ENCODE results near the gene MAP2K5.

The MAP2K5 gene

DNA sequence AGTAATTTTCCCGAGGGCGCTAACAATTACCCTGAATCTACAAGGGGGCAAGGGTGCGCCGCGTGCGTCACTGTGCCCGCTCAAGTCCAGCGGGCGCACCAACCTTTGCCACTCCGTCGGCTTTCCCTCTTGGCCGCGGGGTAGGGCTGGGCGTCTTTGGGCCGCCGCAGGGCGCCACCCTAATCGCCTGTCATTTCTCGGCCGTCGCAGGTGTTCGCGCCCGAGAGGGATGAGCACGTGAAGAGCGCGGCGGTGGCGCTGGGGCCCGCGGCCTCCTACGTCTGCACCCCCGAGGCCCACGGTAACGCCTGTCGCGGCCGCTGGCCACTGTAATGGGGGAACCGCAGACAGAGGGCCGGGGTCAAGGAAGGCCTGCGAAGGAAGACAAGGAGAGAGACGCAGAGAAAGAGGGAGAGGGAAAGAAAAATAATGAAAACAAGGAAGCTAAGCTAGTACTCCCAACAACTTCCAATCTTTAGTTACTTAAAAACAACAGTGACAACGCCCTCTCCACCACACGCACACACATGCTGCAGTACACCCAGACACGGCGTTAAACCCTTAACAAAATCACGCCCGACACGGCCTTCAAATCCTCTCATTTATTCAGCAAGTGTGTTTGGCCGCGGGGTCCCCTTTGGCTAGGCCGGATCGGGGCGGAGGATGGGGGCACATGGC lies 286.6 kb downstream of the MAP2K5 start:
- Histone ChIP-seq H3K27ac (replicated peaks; ENCODE audit: low read length) (no peak overlapping the region), H2AFZ (ENCODE audit: low read length) (peak overlapping the region; percentile 54), H2BK120ac (ENCODE audit: low read depth, low read length) (no peak overlapping the region), H3K14ac (ENCODE audit: low read length) (no peak overlapping the region), H4K8ac (ENCODE audit: low read depth, low read length) (no peak overlapping the region), H3K4me3 (ENCODE audit: low read length in 2 of 2) (no peak overlapping the region), H3K36me3 (replicated peaks in 1 of 2; ENCODE audit: control insufficient read depth in 2 of 2, insufficient read depth in 2 of 2, low read length in 2 of 2) (no peaks in the 10 kb centered on the region), H2BK15ac (ENCODE audit: low read length) (no peak overlapping the region), H3K23ac (ENCODE audit: low read depth, low read length, poor library complexity) (peak overlapping the region; percentile 66), H3K4me2 (ENCODE audit: insufficient read depth, low read length, poor library complexity, severe bottlenecking) (no peak overlapping the region), H3K27me3 (ENCODE audit: control insufficient read depth in 3 of 3, insufficient read depth in 3 of 3, low read depth in 1 of 3, low read length in 3 of 3) (peaks cover 73 to 98% (median 95%) of the 10 kb centered on the region in 3 experiments), H3K4ac (ENCODE audit: low read length) (no peak overlapping the region), H3K79me1 (ENCODE audit: low read depth, low read length) (peaks cover 6% of the 10 kb centered on the region), H3K18ac (ENCODE audit: low read length) (no peak overlapping the region), H3K4me1 (ENCODE audit: control insufficient read depth in 2 of 2, insufficient read depth in 1 of 2, low read depth in 1 of 2, low read length in 2 of 2) (peaks cover 8 to 22% of the 10 kb centered on the region in 2 donors), H4K91ac (ENCODE audit: low read depth, low read length, poor library complexity) (no peak overlapping the region), H2BK12ac (ENCODE audit: low read length) (no peak overlapping the region), H2BK5ac (ENCODE audit: low read length) (peak overlapping the region; percentile 2), H2AK5ac (ENCODE audit: low read depth, low read length) (peak overlapping the region; percentile 86), H3K9me3 (replicated peaks in 1 of 2; ENCODE audit: control insufficient read depth in 2 of 2, insufficient read depth in 1 of 2, low read depth in 1 of 2, low read length in 2 of 2) (peaks cover 10 to 12% of the 10 kb centered on the region in 2 donors), H3K9ac (ENCODE audit: low read depth, low read length, poor library complexity) (no peak overlapping the region)
- DNase-seq (ENCODE audit: low spot score): no peak
- no CpG with 5 or more reads among the region's 54 CpGs for WGBS, 2 donors (ENCODE audit: extremely low coverage in 2 of 2, insufficient read length in 2 of 2, insufficient replicate concordance in 1 of 2)

DNA sequence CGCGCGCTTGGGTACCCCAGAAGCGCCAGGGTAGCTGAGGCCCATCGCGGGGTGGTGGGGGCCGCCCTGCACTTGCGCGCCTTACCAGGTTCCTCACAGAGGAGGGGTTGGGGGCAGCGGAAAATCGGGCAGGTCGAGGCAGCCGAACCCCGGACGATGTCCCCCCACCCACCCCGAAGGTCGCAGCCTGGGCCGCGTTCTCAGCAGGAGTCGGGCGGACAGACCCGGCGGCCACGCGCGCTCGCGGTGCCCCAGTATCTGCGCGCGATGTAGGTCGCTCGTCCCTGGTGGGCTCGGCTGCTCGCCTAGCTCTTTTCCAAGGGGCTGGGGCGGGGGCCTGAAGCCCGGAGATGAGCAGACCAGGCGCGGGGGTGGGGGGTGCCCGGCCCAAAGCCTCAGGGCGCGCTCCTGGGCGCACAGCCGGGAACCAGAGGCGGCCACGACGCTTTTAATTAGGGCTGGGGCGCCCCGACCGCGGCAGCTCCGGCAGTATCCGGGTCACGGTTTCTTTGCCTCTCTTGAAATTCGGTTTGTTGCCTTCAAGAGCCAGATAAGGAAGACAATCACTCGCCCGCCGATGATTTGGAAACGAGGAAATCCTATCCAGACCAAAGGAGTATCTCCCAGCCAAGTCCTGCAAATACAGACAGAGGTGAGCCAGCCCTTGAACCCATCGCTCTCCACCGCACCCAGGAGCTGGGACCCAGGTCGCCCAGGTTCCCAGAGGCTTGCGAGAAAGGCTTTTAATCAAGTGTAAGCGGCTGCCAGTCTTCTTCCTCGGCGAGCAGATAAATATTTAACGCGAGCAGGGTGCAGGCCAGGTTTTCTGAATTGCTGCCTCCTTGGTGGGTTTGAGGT lies 287.4 kb downstream of the MAP2K5 start:
- Histone ChIP-seq H2AFZ (ENCODE audit: low read length) (peak overlapping the region; percentile 20), H2BK12ac (ENCODE audit: low read length) (no peak overlapping the region), H3K23ac (ENCODE audit: low read depth, low read length, poor library complexity) (peak overlapping the region; percentile 66), H3K9ac (ENCODE audit: low read depth, low read length, poor library complexity) (no peak overlapping the region), H3K14ac (ENCODE audit: low read length) (no peak overlapping the region), H4K8ac (ENCODE audit: low read depth, low read length) (no peak overlapping the region), H2AK5ac (ENCODE audit: low read depth, low read length) (peak overlapping the region; percentile 86), H2BK120ac (ENCODE audit: low read depth, low read length) (no peak overlapping the region), H3K36me3 (replicated peaks in 1 of 2; ENCODE audit: control insufficient read depth in 2 of 2, insufficient read depth in 2 of 2, low read length in 2 of 2) (no peaks in the 10 kb centered on the region), H3K9me3 (replicated peaks in 1 of 2; ENCODE audit: control insufficient read depth in 2 of 2, insufficient read depth in 1 of 2, low read depth in 1 of 2, low read length in 2 of 2) (peaks cover 10 to 12% of the 10 kb centered on the region in 2 donors), H3K4ac (ENCODE audit: low read length) (no peak overlapping the region), H3K27me3 (ENCODE audit: control insufficient read depth in 3 of 3, insufficient read depth in 3 of 3, low read depth in 1 of 3, low read length in 3 of 3) (peaks cover 71 to 98% (median 94%) of the 10 kb centered on the region in 3 experiments), H3K4me3 (ENCODE audit: low read length in 2 of 2) (no peak overlapping the region), H3K79me1 (ENCODE audit: low read depth, low read length) (peaks cover 6% of the 10 kb centered on the region), H4K91ac (ENCODE audit: low read depth, low read length, poor library complexity) (no peak overlapping the region), H3K27ac (replicated peaks; ENCODE audit: low read length) (no peak overlapping the region), H3K4me2 (ENCODE audit: insufficient read depth, low read length, poor library complexity, severe bottlenecking) (no peak overlapping the region), H3K18ac (ENCODE audit: low read length) (peak overlapping the region; percentile 45), H2BK5ac (ENCODE audit: low read length) (peak overlapping the region; percentile 2), H2BK15ac (ENCODE audit: low read length) (no peak overlapping the region), H3K4me1 (ENCODE audit: control insufficient read depth in 2 of 2, insufficient read depth in 1 of 2, low read depth in 1 of 2, low read length in 2 of 2) (peaks cover 8 to 24% of the 10 kb centered on the region in 2 donors)
- no CpG with 5 or more reads among the region's 68 CpGs for WGBS, 2 donors (ENCODE audit: extremely low coverage in 2 of 2, insufficient read length in 2 of 2, insufficient replicate concordance in 1 of 2)
- DNase-seq (ENCODE audit: low spot score): no peak

DNA sequence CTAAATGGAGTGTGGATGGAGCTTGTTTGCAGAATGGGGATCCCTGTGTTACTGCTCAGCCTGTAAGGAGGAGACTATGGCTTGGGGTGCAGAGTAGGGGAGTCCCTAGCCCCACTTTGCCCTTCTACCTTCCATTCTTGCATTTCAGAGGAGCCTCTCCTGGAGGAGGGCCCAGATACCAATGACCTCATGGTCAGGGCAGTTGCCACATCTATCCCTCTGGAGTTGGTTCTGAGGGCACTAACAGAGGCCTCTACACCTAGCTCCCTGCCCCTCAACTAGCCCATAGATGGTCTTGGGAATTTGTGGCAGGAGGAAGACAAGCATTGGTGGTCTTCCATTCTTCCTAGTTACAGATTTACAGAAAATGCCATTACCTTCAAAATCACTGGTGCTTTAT lies 288.9 kb downstream of the MAP2K5 start:
- no peak for DNase-seq (ENCODE audit: low spot score)
- Histone ChIP-seq H3K36me3 (replicated peaks in 1 of 2; ENCODE audit: control insufficient read depth in 2 of 2, insufficient read depth in 2 of 2, low read length in 2 of 2) (no peaks in the 10 kb centered on the region), H2BK5ac (ENCODE audit: low read length) (no peak overlapping the region), H4K8ac (ENCODE audit: low read depth, low read length) (no peak overlapping the region), H3K4me3 (ENCODE audit: low read length in 2 of 2) (no peak overlapping the region), H3K4me1 (ENCODE audit: control insufficient read depth in 2 of 2, insufficient read depth in 1 of 2, low read depth in 1 of 2, low read length in 2 of 2) (peaks cover 9 to 22% of the 10 kb centered on the region in 2 donors), H3K79me1 (ENCODE audit: low read depth, low read length) (peaks cover 4% of the 10 kb centered on the region), H3K14ac (ENCODE audit: low read length) (no peak overlapping the region), H3K27ac (replicated peaks; ENCODE audit: low read length) (no peak overlapping the region), H3K9me3 (replicated peaks in 1 of 2; ENCODE audit: control insufficient read depth in 2 of 2, insufficient read depth in 1 of 2, low read depth in 1 of 2, low read length in 2 of 2) (peaks cover 8 to 10% of the 10 kb centered on the region in 2 donors), H3K27me3 (ENCODE audit: control insufficient read depth in 3 of 3, insufficient read depth in 3 of 3, low read depth in 1 of 3, low read length in 3 of 3) (peaks cover 70 to 97% (median 95%) of the 10 kb centered on the region in 3 experiments), H3K4me2 (ENCODE audit: insufficient read depth, low read length, poor library complexity, severe bottlenecking) (no peak overlapping the region), H2AK5ac (ENCODE audit: low read depth, low read length) (no peak overlapping the region), H2BK120ac (ENCODE audit: low read depth, low read length) (no peak overlapping the region), H3K23ac (ENCODE audit: low read depth, low read length, poor library complexity) (no peak overlapping the region), H3K9ac (ENCODE audit: low read depth, low read length, poor library complexity) (no peak overlapping the region), H2BK15ac (ENCODE audit: low read length) (no peak overlapping the region), H2BK12ac (ENCODE audit: low read length) (no peak overlapping the region), H4K91ac (ENCODE audit: low read depth, low read length, poor library complexity) (no peak overlapping the region), H3K18ac (ENCODE audit: low read length) (no peak overlapping the region), H3K4ac (ENCODE audit: low read length) (no peak overlapping the region), H2AFZ (ENCODE audit: low read length) (no peak overlapping the region)

DNA sequence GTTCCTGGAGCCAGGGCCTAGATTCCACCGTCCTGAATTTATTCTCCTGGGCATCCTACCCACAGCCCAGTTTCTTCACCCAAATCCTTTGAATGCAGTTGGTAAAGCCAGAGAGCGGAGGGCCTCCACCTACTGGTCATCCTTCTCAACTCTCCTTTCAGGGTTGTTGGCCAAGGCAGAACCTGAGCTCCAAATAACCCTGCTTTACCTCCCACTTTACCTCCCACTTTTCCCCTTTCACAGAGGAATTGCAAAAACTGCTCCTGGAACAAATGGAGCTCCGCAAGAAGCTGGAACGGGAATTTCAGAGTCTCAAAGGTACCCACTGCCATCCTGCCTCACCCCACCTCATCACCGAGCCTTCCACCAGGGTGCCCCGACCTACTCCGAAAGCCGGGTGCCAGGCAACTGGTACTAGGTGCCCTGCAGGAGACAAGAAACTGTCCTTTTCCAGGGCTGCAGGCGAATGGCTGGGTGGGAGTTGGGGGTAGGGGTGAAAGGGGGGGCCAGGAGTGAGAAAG lies 289.6 kb downstream of the MAP2K5 start:
- Histone ChIP-seq H2BK15ac (ENCODE audit: low read length) (no peak overlapping the region), H3K23ac (ENCODE audit: low read depth, low read length, poor library complexity) (no peak overlapping the region), H3K4ac (ENCODE audit: low read length) (no peak overlapping the region), H3K27me3 (ENCODE audit: control insufficient read depth in 3 of 3, insufficient read depth in 3 of 3, low read depth in 1 of 3, low read length in 3 of 3) (peaks cover 63 to 94% (median 91%) of the 10 kb centered on the region in 3 experiments), H2BK120ac (ENCODE audit: low read depth, low read length) (no peak overlapping the region), H4K8ac (ENCODE audit: low read depth, low read length) (no peak overlapping the region), H3K79me1 (ENCODE audit: low read depth, low read length) (peaks cover 2% of the 10 kb centered on the region), H3K9ac (ENCODE audit: low read depth, low read length, poor library complexity) (no peak overlapping the region), H2BK5ac (ENCODE audit: low read length) (no peak overlapping the region), H3K36me3 (replicated peaks in 1 of 2; ENCODE audit: control insufficient read depth in 2 of 2, insufficient read depth in 2 of 2, low read length in 2 of 2) (no peaks in the 10 kb centered on the region), H3K14ac (ENCODE audit: low read length) (no peak overlapping the region), H3K4me1 (ENCODE audit: control insufficient read depth in 2 of 2, insufficient read depth in 1 of 2, low read depth in 1 of 2, low read length in 2 of 2) (peaks cover 9 to 22% of the 10 kb centered on the region in 2 donors), H3K18ac (ENCODE audit: low read length) (no peak overlapping the region), H2AK5ac (ENCODE audit: low read depth, low read length) (peak overlapping the region; percentile 22), H4K91ac (ENCODE audit: low read depth, low read length, poor library complexity) (no peak overlapping the region), H2BK12ac (ENCODE audit: low read length) (no peak overlapping the region), H3K27ac (replicated peaks; ENCODE audit: low read length) (no peak overlapping the region), H3K4me3 (ENCODE audit: low read length in 2 of 2) (no peak overlapping the region), H3K4me2 (ENCODE audit: insufficient read depth, low read length, poor library complexity, severe bottlenecking) (no peak overlapping the region), H3K9me3 (replicated peaks in 1 of 2; ENCODE audit: control insufficient read depth in 2 of 2, insufficient read depth in 1 of 2, low read depth in 1 of 2, low read length in 2 of 2) (peaks cover 8 to 10% of the 10 kb centered on the region in 2 donors), H2AFZ (ENCODE audit: low read length) (no peak overlapping the region)
- no CpG with 5 or more reads among the region's 9 CpGs for WGBS, 2 donors (ENCODE audit: extremely low coverage in 2 of 2, insufficient read length in 2 of 2, insufficient replicate concordance in 1 of 2)
- no peak for DNase-seq (ENCODE audit: low spot score)

Measured in neuronal stem cell (in vitro differentiated cells).